ENCODE data around the gene CATSPERD.

The CATSPERD gene

GRCh38 chr19:5804516-5805461, 84.4 kb downstream of the CATSPERD start, which contains the start of gene NRTN:
TSS of gene NRTN (plus strand) at chr19:5805067. CDS start at chr19:5824166, 19,099 bp downstream.
- no peak for DNase-seq (ENCODE audit: low read depth in 2 of 2)

- DNase-seq (ENCODE audit: low read depth in 2 of 2), result no peak
Observed at GRCh38 chr19:5805462-5806132, 85.2 kb downstream of the CATSPERD start.

GRCh38 chr19:5806133-5806489, 85.7 kb downstream of the CATSPERD start:
- no peak for DNase-seq (ENCODE audit: low read depth in 2 of 2)

- DNase-seq (ENCODE audit: low read depth in 2 of 2), result no peak
Observed at GRCh38 chr19:5806905-5807304, 86.5 kb downstream of the CATSPERD start.

GRCh38 chr19:5808120-5808816, 87.8 kb downstream of the CATSPERD start:
- no peak for DNase-seq (ENCODE audit: low read depth in 2 of 2)

GRCh38 chr19:5809053-5809452, 88.6 kb downstream of the CATSPERD start:
- DNase-seq (ENCODE audit: low read depth in 2 of 2), result no peak

- no peak for DNase-seq (ENCODE audit: low read depth in 2 of 2)
Observed at GRCh38 chr19:5809469-5809868, 89.0 kb downstream of the CATSPERD start.

- DNase-seq (ENCODE audit: low read depth in 2 of 2), result no peak
Observed at GRCh38 chr19:5811117-5811516, 90.7 kb downstream of the CATSPERD start.

GRCh38 chr19:5814123-5814851, 93.8 kb downstream of the CATSPERD start:
- DNase-seq (ENCODE audit: low read depth in 2 of 2), result no peak

- DNase-seq (ENCODE audit: low read depth in 2 of 2), result no peak
Observed at GRCh38 chr19:5814852-5815246, 94.4 kb downstream of the CATSPERD start.

GRCh38 chr19:5817218-5817617, 96.8 kb downstream of the CATSPERD start:
- no peak for DNase-seq (ENCODE audit: low read depth in 2 of 2)

GRCh38 chr19:5818594-5818993, 98.2 kb downstream of the CATSPERD start:
- DNase-seq (ENCODE audit: low read depth in 2 of 2), result no peak

- DNase-seq (ENCODE audit: low read depth in 2 of 2), result no peak
Observed at GRCh38 chr19:5820785-5821184, 100.3 kb downstream of the CATSPERD start.

GRCh38 chr19:5821521-5822180, 101.2 kb downstream of the CATSPERD start:
- DNase-seq (ENCODE audit: low read depth in 2 of 2), result no peak

GRCh38 chr19:5822181-5822844, 101.9 kb downstream of the CATSPERD start:
- no peak for DNase-seq (ENCODE audit: low read depth in 2 of 2)

GRCh38 chr19:5823579-5824281, 103.3 kb downstream of the CATSPERD start:
- no peak for DNase-seq (ENCODE audit: low read depth in 2 of 2)

GRCh38 chr19:5824751-5825150, 104.3 kb downstream of the CATSPERD start:
- DNase-seq (ENCODE audit: low read depth in 2 of 2), result no peak

- no peak for DNase-seq (ENCODE audit: low read depth in 2 of 2)
Observed at GRCh38 chr19:5825178-5825577, 104.7 kb downstream of the CATSPERD start.

- DNase-seq (ENCODE audit: low read depth in 2 of 2), result no peak
Observed at GRCh38 chr19:5826531-5827341, 106.3 kb downstream of the CATSPERD start.

All from activated CD8-positive, alpha-beta memory T cell treated with anti-CD3 and anti-CD28 coated beads for 4 hours (primary cell).